Hepatic stellate cell (primary cell): Measurements from ENCODE around the gene ARHGEF4.
A peak's percentile ranks its signal among the peaks of the same experiment; 100 is the strongest.

Source experiments
- DNase-seq: peaks from one replicate; pipeline ENCODE4 v3.0.0; 2011; ENCODE audit warnings: low spot score

The ARHGEF4 gene, protein sequence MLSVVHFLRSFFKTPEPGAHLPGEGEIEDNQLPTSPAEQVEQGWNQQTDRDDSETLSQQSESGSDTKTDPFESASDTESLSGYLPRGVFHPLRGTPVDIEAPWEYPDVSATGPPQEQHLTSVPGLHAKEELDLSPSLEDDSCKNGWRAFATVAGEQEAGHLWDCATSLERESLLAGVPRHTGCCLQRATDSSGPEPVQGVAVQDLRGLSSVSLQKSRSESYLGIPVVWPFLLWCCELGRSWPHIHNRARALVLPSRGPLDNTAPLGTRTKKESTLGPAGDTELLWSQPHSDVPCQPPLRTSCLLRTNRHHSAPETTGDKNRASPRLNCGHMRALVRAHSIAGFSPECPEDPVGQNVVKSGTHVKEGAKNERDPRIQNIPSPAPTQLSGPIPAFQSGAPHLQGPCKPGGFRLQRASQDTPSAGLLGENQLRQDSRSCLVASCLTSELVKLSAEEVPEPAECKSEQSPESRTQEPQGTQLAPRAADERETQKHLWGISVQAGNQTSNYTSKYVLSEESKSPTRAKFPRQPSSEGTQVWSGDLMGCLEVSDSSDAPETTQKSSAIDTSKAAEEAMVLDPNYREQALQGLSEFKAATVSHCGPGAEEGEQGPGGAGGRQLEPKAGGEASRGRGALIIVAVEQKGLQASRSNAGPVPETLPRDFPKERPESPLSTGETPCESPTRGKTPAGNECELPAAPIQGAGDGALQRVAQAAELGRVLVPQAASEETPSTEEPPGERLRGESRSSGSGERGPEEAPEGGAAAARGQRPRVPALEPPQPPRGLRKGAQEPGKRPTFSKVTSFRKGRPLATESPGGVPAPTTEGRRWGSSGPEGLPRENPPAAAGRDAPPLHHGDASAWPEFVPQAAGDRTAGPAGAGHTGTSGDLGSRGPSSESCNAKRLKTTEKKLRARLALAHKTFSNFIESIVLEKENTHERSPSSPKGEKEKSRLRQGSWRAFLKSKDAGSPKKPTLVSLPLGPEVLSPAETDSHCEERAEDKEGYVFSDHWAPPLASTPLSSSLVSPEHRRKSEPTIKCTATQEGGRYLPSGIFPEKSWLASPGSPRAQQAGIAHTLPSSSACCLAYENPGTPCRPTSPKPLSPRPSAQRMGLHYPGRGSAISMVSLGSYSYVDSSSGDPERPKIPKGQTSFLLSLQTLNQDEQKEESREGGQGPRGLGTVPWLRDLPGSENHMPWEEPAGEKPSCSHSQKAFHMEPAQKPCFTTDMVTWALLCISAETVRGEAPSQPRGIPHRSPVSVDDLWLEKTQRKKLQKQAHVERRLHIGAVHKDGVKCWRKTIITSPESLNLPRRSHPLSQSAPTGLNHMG (N-terminal part only)

GRCh38 chr2:130836501-130837174 is at the start of gene ARHGEF4:
TSS of gene ARHGEF4 (plus strand) at chr2:130836914. CDS start at chr2:130836954, 40 bp downstream.
- DNase-seq: no peak

- DNase-seq: no peak
These were observed 48.9 kb upstream of the ARHGEF4 start for GRCh38 chr2:130787841-130788240.

GRCh38 chr2:130790312-130790711 is 46.4 kb upstream of the ARHGEF4 start:
- no peak for DNase-seq

- DNase-seq: no peak
These were observed 45.7 kb upstream of the ARHGEF4 start for GRCh38 chr2:130790804-130791616.

DNA sequence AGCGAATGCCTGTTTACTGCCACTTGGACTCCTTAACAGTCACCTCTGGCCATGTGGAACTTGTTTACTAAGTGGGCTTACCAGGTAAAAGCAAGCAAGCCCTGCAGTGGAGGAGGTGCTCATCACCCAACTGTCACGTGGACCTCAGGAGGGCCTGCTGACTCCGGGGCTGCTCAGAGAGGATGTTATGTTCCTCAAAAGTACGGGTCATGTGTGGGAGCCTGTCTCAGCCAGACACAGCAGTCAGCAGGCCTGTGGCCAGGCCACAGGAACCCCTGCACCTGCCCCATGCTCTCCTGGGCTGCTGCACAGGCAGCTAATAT is 45.1 kb upstream of the ARHGEF4 start:
- no peak for DNase-seq

DNA sequence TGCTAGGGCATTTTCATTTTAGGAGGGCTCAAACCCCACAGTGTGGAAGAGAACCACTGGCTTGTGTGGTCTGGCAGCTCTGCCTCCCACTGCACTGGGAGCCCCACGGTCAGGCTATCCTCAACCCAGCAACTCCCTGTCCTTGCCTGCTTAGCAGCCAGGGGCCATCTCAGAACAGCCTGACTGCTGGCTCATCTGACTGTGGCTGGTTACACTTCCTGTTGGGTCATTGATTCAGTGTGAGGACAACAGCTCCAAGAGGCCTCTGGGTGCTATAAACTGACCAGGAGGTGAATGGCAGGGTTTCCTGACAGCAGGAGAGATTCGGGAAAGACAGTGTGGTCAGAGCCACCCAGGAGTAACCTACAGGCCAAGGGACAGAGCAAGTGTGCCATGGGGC is 41.3 kb upstream of the ARHGEF4 start:
- DNase-seq: no peak

DNA sequence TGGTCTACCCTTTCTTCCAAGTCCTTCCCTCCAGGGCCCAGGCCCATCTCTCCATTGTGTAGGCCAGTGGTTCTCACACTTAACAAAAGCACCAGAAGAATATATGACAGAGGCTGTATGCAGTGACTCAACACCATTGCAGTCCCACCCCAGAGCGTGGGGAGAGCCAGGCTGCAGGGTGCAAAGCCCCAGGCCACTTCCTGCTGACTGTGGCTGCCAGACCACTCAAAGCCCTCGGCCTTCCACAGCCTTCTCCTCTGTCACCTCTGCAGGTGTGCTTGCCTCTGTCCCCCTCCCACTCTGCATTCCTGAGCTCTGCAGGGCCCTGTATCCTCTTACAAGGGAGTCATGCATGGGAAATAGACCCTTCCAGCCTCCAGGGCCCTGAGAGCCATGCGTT is 40.4 kb upstream of the ARHGEF4 start:
- no peak for DNase-seq

GRCh38 chr2:130797493-130798435 is 39.0 kb upstream of the ARHGEF4 start:
- peak; percentile 85 for DNase-seq

DNA sequence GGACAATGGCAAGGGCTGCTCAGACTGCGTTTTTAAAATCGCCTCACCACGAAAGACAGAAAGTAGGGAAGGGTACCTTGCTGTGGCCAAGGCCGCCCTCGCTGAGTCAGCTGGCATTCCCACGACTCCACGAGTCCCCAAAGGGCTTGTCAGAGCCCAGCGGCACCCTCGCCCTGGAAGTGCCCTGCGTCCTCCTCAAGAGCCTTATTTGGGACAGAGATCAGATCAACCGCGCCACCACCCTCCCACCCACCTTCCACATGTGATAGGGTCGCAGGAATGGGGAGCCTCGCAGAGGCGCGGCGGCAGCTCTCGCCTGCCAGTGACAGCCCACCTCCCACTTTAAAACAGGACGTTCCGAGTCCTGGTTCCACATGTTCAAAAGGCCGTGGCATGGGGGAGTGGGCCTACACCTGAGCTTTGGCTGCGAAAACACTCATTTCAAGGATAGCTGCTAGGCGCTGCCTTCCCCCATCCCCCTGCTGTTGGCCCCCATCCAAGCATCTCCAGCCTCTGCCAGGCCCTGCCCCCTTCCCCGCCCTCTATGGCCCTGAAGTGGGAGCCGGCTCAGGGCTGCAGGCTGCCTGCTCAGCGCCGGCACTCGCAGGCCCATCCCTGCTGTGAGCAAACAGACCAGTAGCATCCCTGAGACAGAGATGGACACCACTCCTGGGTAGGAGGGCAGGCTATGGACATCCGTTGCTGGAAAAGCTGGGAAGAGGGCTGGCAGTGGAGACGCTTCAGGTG is 38.1 kb upstream of the ARHGEF4 start:
- no peak for DNase-seq

GRCh38 chr2:130799295-130799694 is 37.4 kb upstream of the ARHGEF4 start:
- no peak for DNase-seq

- DNase-seq: no peak
These were observed 31.1 kb upstream of the ARHGEF4 start for GRCh38 chr2:130805613-130806012.

GRCh38 chr2:130806370-130806769 is 30.3 kb upstream of the ARHGEF4 start:
- DNase-seq: no peak

DNA sequence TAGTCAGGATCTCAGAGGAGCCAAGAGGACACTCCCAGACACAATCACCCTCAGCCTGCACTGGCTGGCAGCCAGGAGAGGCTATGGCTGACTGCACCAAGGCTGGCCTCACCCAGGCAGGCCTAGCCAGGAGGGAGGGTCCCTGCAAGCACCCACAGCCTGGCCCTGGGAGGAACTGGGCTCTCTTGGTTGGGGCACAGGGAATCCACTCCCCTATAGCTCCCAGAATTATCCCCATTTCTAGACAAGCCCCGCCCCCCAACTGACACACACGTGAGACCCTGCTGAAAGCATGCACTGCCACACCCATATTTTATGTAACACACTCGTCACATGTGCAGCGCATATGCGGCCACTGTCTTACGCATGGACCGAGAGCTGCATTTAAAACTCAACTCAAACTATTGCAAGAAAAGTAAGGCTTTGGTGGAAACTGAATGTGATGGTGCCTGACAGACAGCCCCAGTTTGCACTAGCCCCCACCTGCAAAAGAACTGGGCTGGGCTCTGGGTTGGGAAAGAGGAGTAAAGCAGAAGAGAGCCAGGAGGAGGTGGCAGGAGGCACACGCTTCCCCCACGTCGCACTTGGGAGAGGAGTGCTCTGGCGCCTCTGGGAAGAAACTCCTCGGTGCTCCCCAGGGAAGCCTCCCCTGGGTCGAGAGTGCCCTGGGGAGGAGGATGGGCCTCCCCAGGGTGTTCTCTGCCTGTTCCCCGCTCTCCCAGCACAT is 28.9 kb upstream of the ARHGEF4 start:
- DNase-seq: no peak

DNA sequence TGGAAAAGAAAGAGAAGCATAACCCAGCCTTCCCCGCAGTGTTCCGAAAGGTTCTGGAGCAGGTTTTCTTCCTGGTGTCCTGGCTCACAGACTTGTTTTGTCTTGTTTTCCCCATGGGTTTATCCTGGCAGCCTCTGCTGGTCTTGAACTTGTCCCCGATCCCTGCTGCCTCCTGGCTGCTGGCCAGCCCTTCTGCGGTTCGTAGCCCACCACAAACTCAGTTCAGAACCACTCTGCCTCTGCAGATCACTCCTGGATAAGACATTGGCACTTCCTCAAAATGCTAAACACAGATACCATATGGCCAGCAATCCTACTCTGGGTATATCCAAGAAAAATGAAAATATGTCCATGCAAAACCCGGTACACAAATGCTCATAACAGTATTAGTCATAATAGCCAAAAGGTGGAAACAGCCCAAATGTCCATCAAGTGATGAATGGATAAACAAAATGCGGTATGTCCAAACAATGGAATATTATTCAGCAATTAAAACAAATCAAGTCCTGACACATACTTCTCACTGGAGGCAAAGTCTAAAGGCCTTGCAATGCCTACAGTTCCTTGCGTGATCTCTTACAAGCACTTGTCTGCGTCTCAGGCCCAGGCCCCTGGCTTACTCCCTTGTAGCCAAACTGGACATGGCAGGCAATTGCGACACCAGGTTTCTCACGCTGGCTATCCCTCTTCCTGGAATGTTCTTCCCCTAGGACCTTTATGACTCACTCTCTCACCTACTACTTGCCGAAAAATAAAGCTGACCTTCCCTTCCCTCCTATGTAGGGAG is 28.0 kb upstream of the ARHGEF4 start:
- no peak for DNase-seq

DNA sequence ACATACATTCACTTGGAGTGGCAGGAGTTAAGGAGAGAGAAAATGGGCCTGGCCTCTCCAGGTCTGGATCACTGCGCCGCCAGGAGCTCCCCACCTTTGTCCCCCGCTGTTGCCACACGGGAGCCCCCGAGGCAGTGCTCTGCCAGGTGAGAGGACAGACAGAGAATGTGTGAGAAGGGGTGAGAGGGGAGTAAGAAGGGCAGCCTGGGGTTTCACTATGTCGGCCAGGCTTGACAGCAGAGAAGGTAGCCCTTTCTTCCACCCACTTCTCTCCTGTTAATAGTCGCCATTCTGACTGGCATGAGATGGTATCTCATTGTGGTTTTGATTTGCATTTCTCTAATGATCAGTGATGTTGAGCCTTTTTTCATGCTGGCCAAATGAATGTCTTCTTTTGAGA is 26.2 kb upstream of the ARHGEF4 start:
- no peak for DNase-seq

DNA sequence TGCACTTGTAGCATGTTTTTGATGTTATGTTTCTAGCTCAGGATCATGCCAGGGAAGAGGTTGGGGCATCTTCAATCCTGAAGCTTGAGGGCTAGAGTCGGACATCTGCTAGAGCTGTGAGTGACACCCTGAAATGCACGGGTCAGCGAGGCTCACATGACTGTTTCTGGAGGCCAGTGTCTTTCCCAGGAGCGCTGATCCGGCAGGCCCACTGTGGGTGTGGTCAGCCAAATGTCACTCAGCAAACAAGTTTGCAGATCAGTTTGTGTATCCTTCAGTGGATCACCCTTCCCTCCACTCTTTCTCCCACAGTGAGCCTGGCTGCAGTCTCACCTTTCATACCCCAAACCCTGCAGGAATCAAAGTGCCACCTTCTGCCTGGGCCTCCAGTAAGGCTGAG is 23.0 kb upstream of the ARHGEF4 start:
- no peak for DNase-seq

- DNase-seq: no peak
These were observed 21.6 kb upstream of the ARHGEF4 start for GRCh38 chr2:130814931-130815680.
